Measurements from ENCODE around the gene FMNL2.

The FMNL2 gene

GRCh38 chr2:152402780-152403759 is 68.1 kb downstream of the FMNL2 start:
- DNase-seq (ENCODE audit: low read depth, low spot score), result no peak

DNA sequence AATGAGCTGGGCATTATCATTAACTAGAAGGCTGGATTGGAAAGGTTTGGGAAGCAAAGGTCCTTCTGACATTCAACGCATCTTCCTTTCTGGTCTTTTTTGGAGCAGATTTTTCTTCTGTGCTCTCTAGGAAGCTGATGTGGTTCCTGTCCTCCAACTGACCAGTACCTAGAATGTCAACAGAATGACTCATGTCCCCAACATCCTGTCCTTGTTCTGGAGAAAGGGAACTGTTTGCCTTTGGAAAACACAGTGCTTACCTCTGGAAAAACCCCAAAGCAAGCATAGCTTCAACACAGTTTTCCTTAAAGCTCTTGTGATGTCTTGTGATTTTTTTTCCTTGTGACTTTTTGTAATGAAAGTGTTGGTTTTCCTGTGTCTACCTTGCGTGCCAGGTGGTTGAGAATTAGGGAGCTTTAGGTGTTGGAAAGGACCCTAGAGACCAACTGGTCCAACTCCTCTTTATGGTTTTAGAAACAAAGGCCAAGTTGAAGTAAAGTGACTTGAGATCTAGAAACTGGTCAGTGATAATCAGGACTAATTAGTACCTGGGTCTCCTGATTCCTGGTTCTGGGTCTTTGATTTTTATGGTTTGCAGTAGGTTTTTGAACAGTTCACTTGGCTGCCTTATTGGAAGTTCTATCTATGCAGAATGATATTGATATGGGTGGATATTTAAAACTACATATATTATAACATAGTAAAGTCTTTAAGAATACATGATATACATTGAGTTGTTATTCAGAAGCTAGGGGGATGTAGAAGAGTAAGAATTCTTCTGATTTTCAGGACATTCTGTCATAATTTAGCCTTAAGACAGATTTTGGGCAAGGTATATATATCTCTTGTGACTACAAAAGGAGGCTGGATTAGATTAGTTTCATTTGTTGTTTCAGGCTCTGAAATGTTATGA is 70.5 kb downstream of the FMNL2 start:
- no peak for DNase-seq (ENCODE audit: low read depth, low spot score)

DNA sequence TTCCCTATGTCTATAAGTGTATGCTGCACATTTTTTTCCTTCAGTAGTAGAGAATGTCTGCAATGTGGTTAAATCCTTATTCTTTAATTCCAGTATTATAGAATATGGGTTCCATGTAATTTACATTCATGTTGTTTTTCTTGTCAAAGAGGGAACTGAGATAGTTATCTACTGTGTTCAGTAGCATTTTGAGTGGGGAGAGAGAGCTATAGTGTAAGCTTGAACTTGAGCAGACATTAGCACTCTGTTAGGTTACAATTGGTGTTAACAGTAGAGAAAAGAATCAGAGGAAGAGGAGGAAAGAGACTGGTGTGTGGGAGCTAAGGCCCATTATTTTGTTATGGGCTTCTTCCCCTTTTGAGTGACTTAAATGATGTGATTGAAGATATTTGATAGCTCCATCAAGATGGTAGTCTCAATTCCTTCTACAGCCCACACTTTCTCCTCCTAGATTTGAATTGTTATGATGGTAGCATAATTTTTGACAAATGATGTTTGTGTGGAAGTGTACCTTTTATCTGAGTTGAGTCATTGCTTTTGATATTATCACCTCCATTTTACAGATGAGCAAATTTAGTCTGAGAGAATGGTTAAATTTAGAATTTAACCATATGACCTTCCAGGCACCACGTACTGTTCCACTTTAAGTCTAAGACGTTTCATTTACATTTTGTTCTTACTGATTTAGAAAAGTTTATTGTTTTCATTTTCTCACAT is 71.3 kb downstream of the FMNL2 start:
- no peak for DNase-seq (ENCODE audit: low read depth, low spot score)

DNA sequence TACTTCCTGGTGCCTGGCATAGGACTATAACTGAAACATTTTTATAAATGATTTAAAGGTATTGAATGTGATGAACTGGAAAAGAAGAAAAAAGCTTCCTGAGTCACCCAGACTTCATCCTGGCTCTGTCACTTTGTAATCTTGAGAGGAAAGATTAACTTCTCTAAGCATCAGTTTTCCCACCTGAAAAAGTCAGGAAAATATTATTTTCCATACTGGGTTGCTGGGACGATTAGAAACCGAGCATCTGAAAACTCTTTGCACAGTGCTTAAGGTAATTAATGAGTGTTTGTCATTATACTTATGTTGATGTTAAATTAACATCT is 71.8 kb downstream of the FMNL2 start:
- DNase-seq (ENCODE audit: low read depth, low spot score), result no peak

- DNase-seq (ENCODE audit: low read depth, low spot score), result no peak
Measured at GRCh38 chr2:152407204-152407721, 72.3 kb downstream of the FMNL2 start.

DNA sequence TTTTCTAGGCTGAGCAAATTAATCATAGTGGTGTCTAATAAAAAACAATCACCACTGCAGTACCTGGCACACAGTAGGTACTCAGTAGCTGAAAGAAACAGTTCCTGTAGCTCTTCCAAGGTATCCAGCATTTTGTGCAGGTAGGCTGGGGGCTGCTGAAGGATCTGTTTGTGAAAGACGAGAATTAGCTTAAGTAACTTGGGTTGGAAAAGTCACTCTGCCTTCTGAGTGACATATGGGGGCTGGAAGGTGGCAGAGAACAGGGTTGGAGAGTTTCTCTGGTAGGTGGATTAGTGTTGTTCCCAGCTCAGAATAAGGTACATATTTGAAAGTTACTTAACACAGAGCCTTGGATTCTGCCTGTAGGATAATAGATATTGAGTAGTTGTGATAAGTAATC is 72.8 kb downstream of the FMNL2 start:
- no peak for DNase-seq (ENCODE audit: low read depth, low spot score)

GRCh38 chr2:152408254-152408653 is 73.3 kb downstream of the FMNL2 start:
- DNase-seq (ENCODE audit: low read depth, low spot score), result no peak

DNA sequence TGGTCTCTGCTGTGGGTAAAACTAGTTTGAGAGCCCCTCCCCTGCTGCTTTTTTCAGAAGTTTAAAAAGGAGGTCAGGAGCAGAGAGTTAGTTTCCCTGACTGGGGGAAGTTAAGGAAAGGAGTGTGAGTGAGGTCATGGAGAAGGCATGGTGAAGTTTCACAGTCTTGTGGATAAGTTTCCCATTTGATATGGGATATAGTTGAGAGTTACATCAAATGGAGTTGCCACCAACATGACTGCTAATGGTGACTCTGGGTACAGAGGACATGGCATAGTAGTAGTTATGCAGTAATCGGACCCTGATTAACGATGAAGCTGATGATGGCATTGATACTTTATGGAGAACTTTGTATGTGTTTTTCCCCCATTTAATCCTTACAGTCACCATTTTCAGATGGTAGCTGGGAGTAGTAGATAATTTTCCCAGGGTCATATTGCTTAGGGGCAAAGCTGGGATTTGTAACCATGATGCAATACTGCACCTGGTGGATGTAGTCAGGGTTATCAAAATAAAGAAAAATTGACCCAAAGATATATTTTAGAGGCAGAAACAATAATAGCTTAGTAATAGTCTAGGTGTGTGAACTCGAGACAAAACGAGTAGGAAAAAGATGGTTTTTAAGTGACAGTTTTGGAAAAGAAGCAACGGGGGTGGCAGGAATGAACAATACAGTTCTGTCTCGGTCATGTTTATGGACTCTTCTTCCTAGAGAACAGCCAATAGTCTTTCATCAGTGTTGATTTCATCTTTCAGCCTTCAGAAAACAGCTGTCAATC is 74.6 kb downstream of the FMNL2 start:
- no peak for DNase-seq (ENCODE audit: low read depth, low spot score)

DNA sequence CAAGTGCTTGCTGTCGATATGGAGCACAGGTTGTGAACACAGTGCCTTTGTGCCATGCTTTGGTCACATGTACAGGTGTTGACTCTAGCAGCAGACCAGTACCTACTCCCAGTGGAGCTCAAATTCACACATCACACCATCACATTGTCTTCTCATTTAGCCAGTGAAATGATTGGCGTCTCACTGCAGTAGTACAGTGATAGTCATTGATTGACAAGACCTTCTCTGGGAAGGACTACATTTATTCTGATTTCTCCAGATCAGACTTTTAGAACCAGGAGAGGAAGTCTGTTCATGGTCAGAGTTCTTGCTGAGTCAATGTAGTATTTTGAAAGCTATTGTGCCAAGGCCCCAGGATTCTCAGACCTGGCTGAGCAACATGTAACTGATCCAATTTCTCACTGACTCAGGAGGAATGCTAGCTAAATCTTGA is 75.2 kb downstream of the FMNL2 start:
- DNase-seq (ENCODE audit: low read depth, low spot score), result no peak

- no peak for DNase-seq (ENCODE audit: low read depth, low spot score)
Measured at GRCh38 chr2:152411154-152411553, 76.2 kb downstream of the FMNL2 start.

GRCh38 chr2:152413228-152414030 is 78.5 kb downstream of the FMNL2 start:
- DNase-seq (ENCODE audit: low read depth, low spot score), result no peak

- no peak for DNase-seq (ENCODE audit: low read depth, low spot score)
Measured at GRCh38 chr2:152415231-152415642, 80.3 kb downstream of the FMNL2 start.

DNA sequence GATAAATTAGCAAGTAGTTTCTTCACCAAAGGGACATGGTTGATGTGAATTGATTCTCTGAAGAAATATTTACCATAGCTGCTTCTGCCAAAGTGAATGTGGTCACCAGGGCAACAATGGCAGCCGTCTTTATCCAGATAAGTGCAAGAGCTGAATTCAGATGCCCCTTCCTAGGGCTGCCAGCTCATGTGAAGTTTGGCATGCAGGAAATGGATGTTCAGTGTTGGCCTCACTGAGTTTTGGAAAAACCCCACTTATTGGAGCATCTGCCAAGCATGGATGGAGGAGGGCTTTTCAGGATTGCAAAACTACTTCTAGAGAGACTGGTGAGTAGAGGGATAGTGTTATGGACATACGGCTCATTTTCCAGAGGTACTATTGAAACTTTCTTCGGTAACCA is 80.8 kb downstream of the FMNL2 start:
- DNase-seq (ENCODE audit: low read depth, low spot score), result no peak

GRCh38 chr2:152418688-152419087 is 83.7 kb downstream of the FMNL2 start:
- no peak for DNase-seq (ENCODE audit: low read depth, low spot score)

- no peak for DNase-seq (ENCODE audit: low read depth, low spot score)
Measured at GRCh38 chr2:152419944-152420343, 85.0 kb downstream of the FMNL2 start.

DNA sequence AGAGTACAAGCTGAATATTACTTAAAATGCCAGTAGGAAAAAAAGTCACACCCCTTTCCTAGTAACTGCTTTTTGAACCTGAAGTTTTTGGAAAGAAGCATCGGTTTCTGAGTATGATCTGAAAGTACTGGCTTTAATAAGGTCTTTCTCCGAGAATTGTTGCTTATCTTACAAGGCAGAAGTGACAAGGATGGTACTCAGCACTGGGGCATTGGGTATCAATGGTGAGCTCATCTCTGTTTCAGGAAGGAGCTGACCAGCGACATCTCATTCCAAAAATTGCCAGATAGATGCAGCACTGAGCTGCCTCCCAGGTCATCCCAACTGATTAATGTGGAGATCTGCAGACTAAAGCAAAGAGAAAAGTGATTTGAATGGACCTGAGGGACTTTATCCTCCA is 85.4 kb downstream of the FMNL2 start:
- DNase-seq (ENCODE audit: low read depth, low spot score), result no peak

- no peak for DNase-seq (ENCODE audit: low read depth, low spot score)
Measured at GRCh38 chr2:152420936-152421335, 86.0 kb downstream of the FMNL2 start.

GRCh38 chr2:152421521-152422370 is 86.8 kb downstream of the FMNL2 start:
- no peak for DNase-seq (ENCODE audit: low read depth, low spot score)

- DNase-seq (ENCODE audit: low read depth, low spot score), result no peak
Measured at GRCh38 chr2:152423684-152424083, 88.7 kb downstream of the FMNL2 start.

All from activated CD4-positive, CD25-positive, alpha-beta regulatory T cell treated with anti-CD3 and anti-CD28 coated beads, Interleukin-2, amount 50 U/mL, for 16 hours (primary cell).